Caco-2 (cell line): ENCODE results near the gene COLEC11. TPM values are rescaled to one million over a fixed set of nuclear protein-coding genes. Genes with fewer than 3 reads are reported as not detected.

ENCODE experiments used
- BruUV-seq: library from RNA; stranded (reverse); fragments of 400-500 nt; replicated peaks from 2 replicates; lab custom pipeline; 2021; lab: Mats Ljungman, UMichigan
- CTCF ChIA-PET: fragments of 300-600 bp; sonication (Branson Sonifier 250); formaldehyde crosslinking; loops from one replicate; lab custom pipeline; 2022; ENCODE audit warnings: antibody characterized with exemption; lab: Charles Lee
- POLR2A ChIA-PET: fragments of 300-600 bp; sonication (Branson Sonifier 250); formaldehyde crosslinking; loops from one replicate; lab custom pipeline; 2022; ENCODE audit warnings: antibody characterized with exemption; lab: Charles Lee
- DNase-seq, 2 experiments: peaks; one replicate each; pipeline versions ENCODE4 v3.0.0 to v3.0.0-alpha.2; 2020 to 2022
- H3K27me3 ChIP-seq: replicated peaks from 2 replicates; pipeline ENCODE4 v1.6.0; 2011; ENCODE audit warnings: low read length; ENCODE audit not compliant: control insufficient read depth, insufficient read depth
- H3K36me3 ChIP-seq: 2 replicates; pipeline ENCODE4 v1.5.1; 2011; ENCODE audit warnings: low read length; ENCODE audit not compliant: control insufficient read depth, insufficient read depth
- H3K4me1 ChIP-seq: fragments of 250-450 bp; sonication (Bioruptor Pico); 2 replicates; pipeline ENCODE4 v1.5.1; 2020; ENCODE audit warnings: mild to moderate bottlenecking
- H3K4me3 ChIP-seq: 2 replicates; pipeline ENCODE4 v1.5.1; 2011; ENCODE audit warnings: low read depth, mild to moderate bottlenecking, control low read depth, low read length
- H3K9me3 ChIP-seq: fragments of 250-450 bp; sonication (Bioruptor Pico); 2 replicates; pipeline ENCODE4 v1.5.1; 2020; ENCODE audit warnings: mild to moderate bottlenecking, moderate library complexity
- H3K27ac Mint-ChIP-seq: one replicate; pipeline ENCODE4 v1.8.0; 2022; ENCODE audit warnings: mixed read lengths; ENCODE audit not compliant: unreplicated experiment
- H3K27me3 Mint-ChIP-seq: one replicate; pipeline ENCODE4 v1.8.0; 2022; ENCODE audit warnings: mixed read lengths; ENCODE audit not compliant: insufficient read depth, unreplicated experiment
- H3K36me3 Mint-ChIP-seq: one replicate; pipeline ENCODE4 v1.8.0; 2022; ENCODE audit warnings: mild to moderate bottlenecking, mixed read lengths; ENCODE audit not compliant: insufficient read depth, unreplicated experiment
- H3K4me1 Mint-ChIP-seq: one replicate; pipeline ENCODE4 v1.8.0; 2022; ENCODE audit warnings: low read depth, mixed read lengths; ENCODE audit not compliant: unreplicated experiment
- H3K4me3 Mint-ChIP-seq: one replicate; pipeline ENCODE4 v1.8.0; 2022; ENCODE audit warnings: mild to moderate bottlenecking, moderate library complexity, mixed read lengths; ENCODE audit not compliant: unreplicated experiment
- H3K9me3 Mint-ChIP-seq: one replicate; pipeline ENCODE4 v1.8.0; 2022; ENCODE audit warnings: mixed read lengths; ENCODE audit not compliant: unreplicated experiment
- CTCF ChIP-seq, 2 experiments: fragments of 200-600 bp in 1 of 2; IDR thresholded peaks; 1 replicate in 1 of 2; 2 replicates in 1 of 2; pipeline versions ENCODE4 v1.5.1 to v1.8.0; 2011 to 2022; ENCODE audit warnings: antibody characterized with exemption in 1 of 2, control low read depth in 1 of 2, inconsistent platforms in 1 of 2, low read depth in 1 of 2, low read length in 1 of 2, mild to moderate bottlenecking in 1 of 2, moderate library complexity in 1 of 2; ENCODE audit not compliant: insufficient read depth in 1 of 2, severe bottlenecking in 1 of 2, unreplicated experiment in 1 of 2
- intact Hi-C: fragments of 100-400 bp; cut with micrococcal nuclease; formaldehyde crosslinking; loops from one replicate; pipeline ENCODE4 v1.10.0; 2022; ENCODE audit not compliant: unreplicated experiment
- total RNA-seq: library from RNA; stranded (reverse); gene quantifications from 2 replicates; pipeline ENCODE4 v1.2.3, GENCODE V29; 2022

Gene COLEC11
- total RNA-seq, 1 experiment from 2014 or later, result not detected

- peak in 1 of 2 experiments; percentile 17 for DNase-seq
- intact Hi-C loops, result no loop called here
- Histone ChIP-seq H3K9me3 (no peaks in the 10 kb centered on the region), H3K4me1 (no peaks in the 10 kb centered on the region), H3K27me3 (no peaks in the 10 kb centered on the region; the same call in 1 of the 2 replicates), H3K36me3 (no peaks in the 10 kb centered on the region), H3K4me3 (no peak overlapping the region)
- H3K4me1 Mint-ChIP-seq, result no peaks in the 10 kb centered on the region
- H3K36me3 Mint-ChIP-seq, result no peaks in the 10 kb centered on the region
- CTCF ChIA-PET, result no interaction called here
- peaks cover 2% of the 10 kb centered on the region for H3K27me3 Mint-ChIP-seq
- no peak overlapping the region for H3K27ac Mint-ChIP-seq
- POLR2A ChIA-PET, result no interaction called here
- no peak for TF ChIP-seq CTCF (IDR thresholded peaks at IDR 0.05; ENCODE audit: insufficient read depth in 1 of 2, low read depth in 1 of 2, low read length in 1 of 2, severe bottlenecking in 1 of 2, unreplicated experiment in 1 of 2)
- no TSS peak for BruUV-seq
- H3K9me3 Mint-ChIP-seq, result peaks cover 7% of the 10 kb centered on the region
- H3K4me3 Mint-ChIP-seq, result no peak overlapping the region
Measured at GRCh38 chr2:3627500-3628100, 32.7 kb downstream of the COLEC11 start.

- DNase-seq, result peak in 1 of 2 experiments; percentile 27
- no peak overlapping the region for H3K4me3 ChIP-seq
- CTCF ChIA-PET, result interaction anchor here (0.5 to 1.2 kb wide), 2 partner anchors 14 to 24 kb away, joined by 5 to 6 read pairs; no protein-coding TSS in a partner anchor
- Mint-ChIP-seq H3K4me1 (no peaks in the 10 kb centered on the region), H3K9me3 (peaks cover 7% of the 10 kb centered on the region), H3K27me3 (peaks cover 2% of the 10 kb centered on the region), H3K36me3 (no peaks in the 10 kb centered on the region), H3K4me3 (no peak overlapping the region), H3K27ac (no peak overlapping the region)
- POLR2A ChIA-PET, result interaction anchor here (0.6 kb wide), 1 partner anchor 1296 kb away, joined by 3 read pairs; no protein-coding TSS in a partner anchor
- no peaks in the 10 kb centered on the region for H3K4me1 ChIP-seq
- intact Hi-C loops, result no loop called here
- H3K9me3 ChIP-seq, result no peaks in the 10 kb centered on the region
- H3K27me3 ChIP-seq, result no peaks in the 10 kb centered on the region; the same call in 1 of the 2 replicates
- no TSS peak for BruUV-seq
- TF ChIP-seq CTCF (IDR thresholded peaks at IDR 0.05; ENCODE audit: insufficient read depth in 1 of 2, low read depth in 1 of 2, low read length in 1 of 2, severe bottlenecking in 1 of 2, unreplicated experiment in 1 of 2), result no peak
- H3K36me3 ChIP-seq, result no peaks in the 10 kb centered on the region
Measured at GRCh38 chr2:3628241-3628679, 33.3 kb downstream of the COLEC11 start.

GRCh38 chr2:3628800-3629199, 33.9 kb downstream of the COLEC11 start:
- DNase-seq, result peak; percentile 47 to 60
- Mint-ChIP-seq H3K9me3 (peaks cover 2% of the 10 kb centered on the region), H3K27me3 (no peaks in the 10 kb centered on the region), H3K4me1 (no peaks in the 10 kb centered on the region), H3K36me3 (no peaks in the 10 kb centered on the region), H3K4me3 (no peak overlapping the region), H3K27ac (no peak overlapping the region)
- no TSS peak for BruUV-seq
- CTCF ChIA-PET, result interaction anchor here (0.5 to 1.2 kb wide), 3 partner anchors 13 to 23 kb away, joined by 3 to 6 read pairs (median 5); no protein-coding TSS in a partner anchor
- Histone ChIP-seq H3K9me3 (no peaks in the 10 kb centered on the region), H3K4me3 (no peak overlapping the region), H3K4me1 (no peaks in the 10 kb centered on the region), H3K36me3 (no peaks in the 10 kb centered on the region), H3K27me3 (no peaks in the 10 kb centered on the region; the same call in 1 of the 2 replicates)
- intact Hi-C loops, result loop anchor here (1.0 kb wide), 1 partner anchor 22 kb away; no protein-coding TSS in a partner anchor
- POLR2A ChIA-PET, result interaction anchor here (0.9 kb wide), 1 partner anchor 53 kb away, joined by 3 read pairs; no protein-coding TSS in a partner anchor
- peak; percentile 25 to 51 for TF ChIP-seq CTCF (IDR thresholded peaks at IDR 0.05; ENCODE audit: insufficient read depth in 1 of 2, low read depth in 1 of 2, low read length in 1 of 2, severe bottlenecking in 1 of 2, unreplicated experiment in 1 of 2)
